H1 (cell line): Measurements from ENCODE around the gene AGBL1. TPM values are rescaled to one million over a fixed set of nuclear protein-coding genes. Genes with fewer than 3 reads are reported as not detected.

Source experiments
- CTCF ChIA-PET: fragments of 300-600 bp; sonication (Branson Sonifier 250); formaldehyde crosslinking; loops from one replicate; lab custom pipeline; 2021; ENCODE audit not compliant: partially characterized antibody; lab: Charles Lee
- POLR2A ChIA-PET: fragments of 300-600 bp; sonication (Branson Sonifier 250); formaldehyde crosslinking; loops from one replicate; lab custom pipeline; 2021; ENCODE audit warnings: inconsistent platforms; ENCODE audit not compliant: partially characterized antibody; lab: Charles Lee
- DNase-seq, 2 experiments: peaks; one replicate each; pipeline versions ENCODE4 v3.0.0 to v3.0.0-alpha.2; 2010 to 2022; ENCODE audit warnings: low spot score in 2 of 2, low read depth in 1 of 2, mixed read lengths in 1 of 2
- FAIRE-seq: peaks from 2 replicates; lab custom pipeline; 2011; peaks lifted over from hg19 to GRCh38; lab: Jason Lieb, UNC
- H2AFZ ChIP-seq: 2 replicates; pipeline ENCODE4 v1.8.1; 2012; ENCODE audit warnings: low read length, inconsistent platforms
- H2AK5ac ChIP-seq: 2 replicates; pipeline ENCODE4 v1.6.1; 2013; ENCODE audit warnings: low read depth, low read length
- H2BK120ac ChIP-seq: replicated peaks from 2 replicates; pipeline ENCODE3; 2013; ENCODE audit warnings: low read depth, low read length, inconsistent platforms
- H2BK12ac ChIP-seq: 2 replicates; pipeline ENCODE4 v1.6.1; 2013; ENCODE audit warnings: low read depth, low read length
- H2BK15ac ChIP-seq: 2 replicates; pipeline ENCODE4 v1.6.1; 2013; ENCODE audit warnings: low read length
- H2BK20ac ChIP-seq: 2 replicates; pipeline ENCODE4 v1.6.1; 2013; ENCODE audit warnings: low read length
- H2BK5ac ChIP-seq: 2 replicates; pipeline ENCODE4 v1.6.1; 2013; ENCODE audit warnings: low read depth, low read length
- H3K14ac ChIP-seq: 2 replicates; pipeline ENCODE4 v1.6.1; 2013; ENCODE audit warnings: inconsistent platforms; ENCODE audit not compliant: insufficient read length
- H3K18ac ChIP-seq: 2 replicates; pipeline ENCODE4 v1.6.1; 2013; ENCODE audit warnings: low read length; ENCODE audit errors: extremely low read depth
- H3K23ac ChIP-seq: 2 replicates; pipeline ENCODE4 v1.6.1; 2013; ENCODE audit warnings: inconsistent platforms; ENCODE audit not compliant: insufficient read length
- H3K23me2 ChIP-seq: 2 replicates; pipeline ENCODE4 v1.6.1; 2013; ENCODE audit warnings: low read depth, low read length
- H3K27ac ChIP-seq: 2 replicates; pipeline ENCODE4 v1.6.1; 2011; ENCODE audit warnings: low read depth, low read length, inconsistent platforms
- H3K27me3 ChIP-seq, 4 experiments: replicated peaks in 1 of 4; 1 replicate in 1 of 4; 2 replicates in 3 of 4; pipeline versions ENCODE4 v1.6.1 to v1.8.1; 2011 to 2013; ENCODE audit warnings: low read length in 3 of 4, mild to moderate bottlenecking in 3 of 4, inconsistent platforms in 2 of 4, mixed read lengths in 2 of 4, moderate library complexity in 1 of 4; ENCODE audit not compliant: control insufficient read depth in 3 of 4, insufficient read depth in 3 of 4; ENCODE audit errors: extremely low read depth in 1 of 4
- H3K36me3 ChIP-seq, 4 experiments: 2 replicates each; pipeline versions ENCODE4 v1.6.1 to v1.8.1; 2011 to 2013; ENCODE audit warnings: mild to moderate bottlenecking in 4 of 4, low read length in 3 of 4, moderate library complexity in 2 of 4, control low read depth in 1 of 4, inconsistent platforms in 1 of 4; ENCODE audit not compliant: insufficient read depth in 4 of 4, control insufficient read depth in 2 of 4
- H3K4ac ChIP-seq: replicated peaks from 2 replicates; pipeline ENCODE3; 2013; ENCODE audit warnings: low read length, low read depth, mixed read lengths, inconsistent platforms; ENCODE audit not compliant: insufficient read length
- H3K4me1 ChIP-seq, 4 experiments: replicated peaks in 1 of 4; 1 replicate in 1 of 4; 2 replicates in 3 of 4; pipeline versions ENCODE4 v1.6.1 to v1.8.1; 2011 to 2013; ENCODE audit warnings: low read length in 3 of 4, inconsistent platforms in 2 of 4, mixed read lengths in 1 of 4; ENCODE audit not compliant: insufficient read depth in 4 of 4, control insufficient read depth in 3 of 4
- H3K4me2 ChIP-seq, 2 experiments: 2 replicates each; pipeline versions ENCODE4 v1.6.1 to v1.8.1; 2011 to 2013; ENCODE audit warnings: low read depth in 2 of 2, low read length in 2 of 2, control low read depth in 1 of 2, inconsistent platforms in 1 of 2, mild to moderate bottlenecking in 1 of 2; ENCODE audit not compliant: insufficient read depth in 1 of 2
- H3K4me3 ChIP-seq, 4 experiments: fragments of 200-600, 300-600 bp in 1 of 4; sonication (generic), shearing (Covaris generic), sonication (Bioruptor Twin) in 1 of 4; 2 replicates each; pipeline versions ENCODE4 v1.5.1 to v1.8.1; 2011 to 2016; ENCODE audit warnings: low read length in 4 of 4, low read depth in 3 of 4, control low read depth in 2 of 4, inconsistent platforms in 2 of 4, mild to moderate bottlenecking in 2 of 4, mixed read lengths in 1 of 4, moderate library complexity in 1 of 4; ENCODE audit not compliant: insufficient read depth in 2 of 4; ENCODE audit errors: extremely low read depth in 1 of 4
- H3K56ac ChIP-seq: replicated peaks from 2 replicates; pipeline ENCODE3; 2013; ENCODE audit warnings: low read depth, mild to moderate bottlenecking, mixed read lengths, low read length, inconsistent platforms; ENCODE audit not compliant: insufficient read length
- H3K79me1 ChIP-seq: 2 replicates; pipeline ENCODE4 v1.6.1; 2013; ENCODE audit warnings: low read depth, low read length, control low read depth
- H3K79me2 ChIP-seq, 2 experiments: 2 replicates each; pipeline versions ENCODE4 v1.6.1 to v1.8.1; 2012 to 2013; ENCODE audit warnings: low read length in 2 of 2, mild to moderate bottlenecking in 2 of 2, inconsistent platforms in 1 of 2; ENCODE audit not compliant: insufficient read depth in 2 of 2, control insufficient read depth in 1 of 2
- H3K9ac ChIP-seq, 4 experiments: replicated peaks in 1 of 4; 1 replicate in 1 of 4; 2 replicates in 3 of 4; pipeline versions ENCODE4 v1.6.1 to v1.8.1; 2011 to 2013; ENCODE audit warnings: low read depth in 3 of 4, low read length in 3 of 4, control low read depth in 2 of 4, mild to moderate bottlenecking in 2 of 4, moderate library complexity in 2 of 4, inconsistent platforms in 1 of 4; ENCODE audit errors: extremely low read depth in 1 of 4
- H3K9me3 ChIP-seq, 2 experiments: 2 replicates each; pipeline versions ENCODE4 v1.6.1 to v1.8.1; 2012 to 2013; ENCODE audit warnings: mild to moderate bottlenecking in 2 of 2, moderate library complexity in 2 of 2, control low read depth in 1 of 2, inconsistent platforms in 1 of 2, low read depth in 1 of 2, low read length in 1 of 2, mixed read lengths in 1 of 2; ENCODE audit not compliant: insufficient read depth in 2 of 2
- H4K20me1 ChIP-seq, 2 experiments: replicated peaks in 1 of 2; 2 replicates each; pipeline versions ENCODE3 to v1.8.1; 2011 to 2013; ENCODE audit warnings: inconsistent platforms in 2 of 2, low read length in 2 of 2, mild to moderate bottlenecking in 1 of 2; ENCODE audit not compliant: insufficient read depth in 2 of 2, control insufficient read depth in 1 of 2
- H4K5ac ChIP-seq: 2 replicates; pipeline ENCODE4 v1.6.1; 2013; ENCODE audit warnings: low read length, low read depth, mixed read lengths, inconsistent platforms; ENCODE audit not compliant: insufficient read length
- H4K8ac ChIP-seq: 2 replicates; pipeline ENCODE4 v1.8.0; 2013; ENCODE audit warnings: mild to moderate bottlenecking, moderate library complexity, low read length, inconsistent platforms; ENCODE audit not compliant: insufficient read depth; ENCODE audit errors: extremely low read depth
- H4K91ac ChIP-seq: replicated peaks from 2 replicates; pipeline ENCODE3; 2013; ENCODE audit warnings: low read length, mixed read lengths, inconsistent platforms; ENCODE audit not compliant: insufficient read length
- CTBP2 ChIP-seq: IDR thresholded peaks from 2 replicates; pipeline ENCODE4 v1.7.0; 2011; ENCODE audit warnings: borderline replicate concordance, mild to moderate bottlenecking, moderate library complexity, mixed read lengths, low read length; ENCODE audit not compliant: insufficient read depth, insufficient read length
- RAD21 ChIP-seq, 2 experiments: IDR thresholded peaks in 1 of 2; conservative IDR thresholded peaks in 1 of 2; 2 replicates each; pipeline ENCODE4 v1.6.1; 2011; ENCODE audit warnings: low read depth in 2 of 2, low read length in 2 of 2, improper control_type of control experiment in 1 of 2, inconsistent platforms in 1 of 2, mild to moderate bottlenecking in 1 of 2, moderate library complexity in 1 of 2
- RNF2 ChIP-seq: fragments of 200-900, 300-1000 bp; sonication (generic); IDR thresholded peaks from 2 replicates; pipeline ENCODE4 v1.7.1; 2016; ENCODE audit warnings: borderline replicate concordance, low read depth, mild to moderate bottlenecking, antibody characterized with exemption, low read length; ENCODE audit not compliant: poor library complexity, severe bottlenecking; ENCODE audit errors: missing control alignments
- TCF12 ChIP-seq: IDR thresholded peaks from 2 replicates; pipeline ENCODE4 v1.6.1; 2011; ENCODE audit warnings: low read depth, mild to moderate bottlenecking, low read length
- WGBS, 2 experiments: shearing (Covaris generic) in 1 of 2; methylation state at CpG; one replicate each; pipeline versions ENCODE4 v1.1.6 to v1.1.7; 2013 to 2015; ENCODE audit warnings: low lambda C conversion rate in 2 of 2, mixed read lengths in 2 of 2, inconsistent platforms in 1 of 2, low coverage in 1 of 2, missing lambda C conversion rate in 1 of 2; ENCODE audit not compliant: insufficient replicate concordance in 2 of 2, insufficient coverage in 1 of 2, insufficient read length in 1 of 2; ENCODE audit errors: extremely low coverage in 1 of 2, missing lambda C conversion rate in 1 of 2; 5-methylcytosine and 5-hydroxymethylcytosine counted together
- polyA plus RNA-seq, 7 experiments: library from polyadenylated mRNA; depleted of rRNA in 3 of 7; stranded (reverse) in 5 of 7; unstranded in 2 of 7; fragments of >200 nt in 5 of 7; fragments of 200-250 nt in 2 of 7; gene quantifications; 1 replicate in 5 of 7; 2 replicates in 1 of 7; 4 replicates in 1 of 7; pipeline versions ENCODE4 v1.2.1 to v1.2.3, GENCODE V29; 2011 to 2013; ENCODE audit warnings: missing spikeins in 2 of 7, mixed read lengths in 2 of 7
- total RNA-seq: library from RNA; stranded (reverse); fragmentation: NEBNext Ultra II Directional; extraction: Animal tissue kit (Norgen Biotek cat#: 25700); gene quantifications from 2 replicates; pipeline ENCODE4 v1.2.1, GENCODE V29; 2021

AGBL1 gene
- total and polyA plus RNA-seq, 2 of the 8 experiments (the other 6 are each of a cell fraction or from before 2014, with no cell fraction given): not detected

DNA sequence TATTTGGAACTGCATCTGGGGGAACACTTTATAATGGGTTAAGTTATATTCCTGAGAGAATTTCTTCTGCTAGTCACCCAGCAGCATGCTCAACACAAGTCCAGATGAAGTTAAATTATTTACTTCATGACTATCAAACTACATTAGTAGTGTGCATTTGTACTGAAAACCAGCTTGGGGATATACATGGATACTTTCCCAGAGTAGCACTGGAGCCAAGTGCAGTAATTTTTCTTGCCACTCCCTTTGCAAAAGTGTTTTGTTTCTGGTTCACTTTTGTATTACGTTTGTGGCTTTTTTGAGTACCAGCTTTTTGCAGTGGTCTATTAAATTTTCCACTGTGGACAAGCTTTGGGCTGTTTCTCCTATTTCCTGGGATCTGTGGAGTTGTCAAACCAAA lies 243.0 kb downstream of the AGBL1 start:
- Histone ChIP-seq H3K4ac (no peak overlapping the region), H3K56ac (no peak overlapping the region), H2BK20ac (no peak overlapping the region), H4K8ac (no peak overlapping the region), H2AK5ac (no peak overlapping the region), H3K27me3 (no peaks in the 10 kb centered on the region), H3K9me3 (no peaks in the 10 kb centered on the region; a peak in 1 of 4 replicates), H3K18ac (no peak overlapping the region), H3K14ac (no peak overlapping the region), H3K23ac (no peak overlapping the region), H4K20me1 (no peaks in the 10 kb centered on the region), H3K9ac (no peak overlapping the region), H3K23me2 (no peaks in the 10 kb centered on the region; the same call in 1 of the 2 replicates), H3K79me1 (no peaks in the 10 kb centered on the region), H3K79me2 (no peaks in the 10 kb centered on the region), H2BK5ac (no peak overlapping the region), H4K5ac (no peak overlapping the region), H2AFZ (no peak overlapping the region), H3K4me1 (peaks cover 0 to 2% (median under 1%) of the 10 kb centered on the region in 4 experiments; a peak in 2 of 7 replicates), H3K36me3 (no peaks in the 10 kb centered on the region), H2BK120ac (no peak overlapping the region), H4K91ac (no peak overlapping the region), H3K4me3 (no peak overlapping the region), H3K27ac (no peak overlapping the region), H3K4me2 (no peak overlapping the region), H2BK15ac (no peak overlapping the region), H2BK12ac (no peak overlapping the region)
- FAIRE-seq: no peak
- ChIA-PET POLR2A (no interaction called here), CTCF (no interaction called here)
- 79% methylated on average over 1 of the region's 1 CpG; no CpG with 5 or more reads in 1 of the 2 experiments for WGBS, 2 experiments
- DNase-seq: no peak
- TF ChIP-seq RNF2: no peak
- TF ChIP-seq CTBP2: no peak
- no peak for TF ChIP-seq TCF12
- TF ChIP-seq RAD21 (IDR thresholded peaks at IDR 0.05 in 1 of 2, conservative IDR thresholded peaks at IDR 0.05 in 1 of 2; ENCODE audit: low read depth in 2 of 2, low read length in 2 of 2): no peak
